WI38 (cell line): ENCODE results near the gene MALSU1.
"Not testable (repeated sequence)": the region's sequence is repeated elsewhere in the genome, so short reads cannot be mapped to it uniquely, and the experiment has no call there.

Experiments used
- H3K4me3 ChIP-seq: 2 replicates; pipeline ENCODE4 v1.5.1; 2011; ENCODE audit warnings: low read depth, mild to moderate bottlenecking, control low read depth, low read length
- CTCF ChIP-seq: IDR thresholded peaks from 2 replicates; pipeline ENCODE4 v1.5.1; 2012; ENCODE audit warnings: low read depth, mild to moderate bottlenecking, control low read depth, low read length

The MALSU1 gene

GRCh38 chr7:23294549-23295400, 4.4 kb upstream of the MALSU1 start:
- H3K4me3 ChIP-seq, result no peak overlapping the region
- no peak for TF ChIP-seq CTCF

GRCh38 chr7:23295401-23295697, 3.8 kb upstream of the MALSU1 start:
- TF ChIP-seq CTCF, result no peak
- no peak overlapping the region for H3K4me3 ChIP-seq

- no peak for TF ChIP-seq CTCF
- peak overlapping the region; percentile 73; the same call in 1 of the 2 replicates for H3K4me3 ChIP-seq
Measured at GRCh38 chr7:23298141-23298881, 828 bp upstream of the MALSU1 start.

GRCh38 chr7:23299770-23300300, 696 bp downstream of the MALSU1 start:
- H3K4me3 ChIP-seq, result peak overlapping the region; percentile 73
- no peak for TF ChIP-seq CTCF

GRCh38 chr7:23306936-23307521, 7.9 kb downstream of the MALSU1 start:
- TF ChIP-seq CTCF, result no peak
- no peak overlapping the region for H3K4me3 ChIP-seq

- no peak overlapping the region for H3K4me3 ChIP-seq
- no peak for TF ChIP-seq CTCF
Measured at GRCh38 chr7:23308754-23309153, 9.6 kb downstream of the MALSU1 start.

GRCh38 chr7:23312141-23312540, 13.0 kb downstream of the MALSU1 start:
- not testable (repeated sequence) for H3K4me3 ChIP-seq
